Measurements from ENCODE around the gene SIN3A.

DNA sequence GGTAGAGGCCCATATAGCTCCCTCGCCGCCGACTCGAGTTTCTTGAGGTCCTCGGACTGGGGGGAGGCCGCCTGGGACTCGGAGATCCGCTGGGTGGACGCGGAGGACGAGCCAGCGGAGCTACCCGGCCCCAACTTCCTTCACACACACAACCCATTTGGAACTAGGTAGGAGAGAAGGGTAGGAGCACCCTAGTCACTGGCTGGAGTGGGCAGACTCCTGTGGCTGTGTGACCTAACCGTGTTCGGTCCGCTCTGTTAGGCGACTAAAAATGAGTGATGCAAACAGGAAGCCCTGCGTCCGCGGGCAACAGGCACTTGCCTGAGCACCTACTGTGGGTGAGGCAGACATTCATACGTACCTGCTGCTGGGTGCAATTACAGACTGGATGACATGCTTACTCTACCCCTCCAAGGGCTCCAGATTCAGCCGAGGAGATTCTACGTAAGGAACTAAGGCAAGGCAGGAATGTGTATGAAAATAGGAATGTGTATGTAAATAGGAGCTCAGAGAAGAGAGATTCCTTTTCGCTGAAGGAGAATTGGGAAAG, 4.6 kb upstream of the SIN3A start:
- no peak for TF ChIP-seq EZH2 (IDR thresholded peaks at IDR 0.05; ENCODE audit: insufficient read depth, poor library complexity, severe bottlenecking)
- no peak for TF ChIP-seq EZH2phosphoT487 (IDR thresholded peaks at IDR 0.05; ENCODE audit: insufficient read depth, low read depth)

Measured in GM23248 (cell line).